ENCODE measurements around the gene DLX4.

DNA sequence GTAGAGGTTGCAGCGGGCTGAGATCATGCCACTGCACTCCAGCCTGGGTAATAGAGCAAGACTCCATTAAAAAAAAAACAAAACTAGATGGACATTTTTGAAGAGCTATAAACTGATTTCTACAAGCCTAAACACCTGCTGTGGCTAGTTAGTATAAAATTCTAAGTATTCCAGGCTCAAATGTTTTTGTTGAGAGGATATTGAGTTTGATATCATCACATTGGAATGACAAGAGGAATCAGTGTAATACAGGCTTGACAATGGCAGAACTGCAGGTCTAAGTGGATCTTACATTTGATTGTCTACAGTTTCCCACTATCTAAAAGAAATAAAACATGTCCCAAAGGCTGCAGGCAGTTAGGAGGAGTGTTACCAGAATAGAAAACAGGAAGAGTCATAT lies 49.9 kb downstream of the DLX4 start:
- TF ChIP-seq, protein P1, sequence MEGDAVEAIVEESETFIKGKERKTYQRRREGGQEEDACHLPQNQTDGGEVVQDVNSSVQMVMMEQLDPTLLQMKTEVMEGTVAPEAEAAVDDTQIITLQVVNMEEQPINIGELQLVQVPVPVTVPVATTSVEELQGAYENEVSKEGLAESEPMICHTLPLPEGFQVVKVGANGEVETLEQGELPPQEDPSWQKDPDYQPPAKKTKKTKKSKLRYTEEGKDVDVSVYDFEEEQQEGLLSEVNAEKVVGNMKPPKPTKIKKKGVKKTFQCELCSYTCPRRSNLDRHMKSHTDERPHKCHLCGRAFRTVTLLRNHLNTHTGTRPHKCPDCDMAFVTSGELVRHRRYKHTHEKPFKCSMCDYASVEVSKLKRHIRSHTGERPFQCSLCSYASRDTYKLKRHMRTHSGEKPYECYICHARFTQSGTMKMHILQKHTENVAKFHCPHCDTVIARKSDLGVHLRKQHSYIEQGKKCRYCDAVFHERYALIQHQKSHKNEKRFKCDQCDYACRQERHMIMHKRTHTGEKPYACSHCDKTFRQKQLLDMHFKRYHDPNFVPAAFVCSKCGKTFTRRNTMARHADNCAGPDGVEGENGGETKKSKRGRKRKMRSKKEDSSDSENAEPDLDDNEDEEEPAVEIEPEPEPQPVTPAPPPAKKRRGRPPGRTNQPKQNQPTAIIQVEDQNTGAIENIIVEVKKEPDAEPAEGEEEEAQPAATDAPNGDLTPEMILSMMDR (IDR thresholded peaks at IDR 0.05): no peak
- TF ChIP-seq POLR2A (IDR thresholded peaks at IDR 0.05) (no peak), EP300 (IDR thresholded peaks at IDR 0.05; ENCODE audit: low read depth) (no peak), POLR2AphosphoS5 (IDR thresholded peaks at IDR 0.05) (no peak)

Data from transverse colon (tissue), 4 donors.